ENCODE measurements around the gene RHOT2.

The RHOT2 gene

DNA sequence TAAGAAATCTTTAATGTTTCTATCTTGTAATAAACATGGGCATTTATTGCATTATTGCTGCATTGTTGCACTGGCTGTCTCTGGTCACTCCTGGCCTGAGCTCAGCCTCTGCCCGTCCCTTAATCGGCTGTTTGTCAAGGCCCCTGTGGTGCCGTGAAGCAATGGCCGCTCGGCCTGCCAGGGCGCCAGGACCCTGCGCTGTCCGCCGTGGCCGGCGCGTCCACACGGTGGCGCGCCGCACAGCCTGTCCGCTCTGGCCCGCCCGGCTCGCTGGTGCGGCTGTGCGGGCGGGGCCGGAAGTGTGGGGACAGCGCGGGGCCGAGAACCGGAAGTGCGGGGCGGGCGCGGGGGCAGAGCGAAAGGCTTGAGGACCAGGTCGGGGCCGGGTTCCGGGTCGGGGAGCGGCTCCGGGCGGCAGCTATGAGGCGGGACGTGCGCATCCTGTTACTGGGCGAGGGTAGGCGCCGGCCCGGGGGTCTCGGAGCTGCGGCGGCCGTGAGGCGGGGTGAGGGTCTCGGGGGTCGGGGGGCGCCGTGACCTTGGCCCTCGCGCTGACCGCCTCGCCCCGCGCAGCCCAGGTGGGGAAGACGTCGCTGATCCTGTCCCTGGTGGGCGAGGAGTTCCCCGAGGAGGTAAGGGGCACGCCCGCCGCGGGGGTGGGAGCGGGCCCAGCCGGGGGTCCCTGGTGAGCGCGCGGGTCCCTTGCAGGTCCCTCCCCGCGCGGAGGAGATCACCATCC lies at the start of gene RHOT2:
TSS of gene RHOT2 (plus strand) at position 353 of the 739 bp plus-strand sequence. CDS start at position 421, 68 bp downstream.
- DNase-seq (ENCODE audit: low spot score) = peak; percentile 92

DNA sequence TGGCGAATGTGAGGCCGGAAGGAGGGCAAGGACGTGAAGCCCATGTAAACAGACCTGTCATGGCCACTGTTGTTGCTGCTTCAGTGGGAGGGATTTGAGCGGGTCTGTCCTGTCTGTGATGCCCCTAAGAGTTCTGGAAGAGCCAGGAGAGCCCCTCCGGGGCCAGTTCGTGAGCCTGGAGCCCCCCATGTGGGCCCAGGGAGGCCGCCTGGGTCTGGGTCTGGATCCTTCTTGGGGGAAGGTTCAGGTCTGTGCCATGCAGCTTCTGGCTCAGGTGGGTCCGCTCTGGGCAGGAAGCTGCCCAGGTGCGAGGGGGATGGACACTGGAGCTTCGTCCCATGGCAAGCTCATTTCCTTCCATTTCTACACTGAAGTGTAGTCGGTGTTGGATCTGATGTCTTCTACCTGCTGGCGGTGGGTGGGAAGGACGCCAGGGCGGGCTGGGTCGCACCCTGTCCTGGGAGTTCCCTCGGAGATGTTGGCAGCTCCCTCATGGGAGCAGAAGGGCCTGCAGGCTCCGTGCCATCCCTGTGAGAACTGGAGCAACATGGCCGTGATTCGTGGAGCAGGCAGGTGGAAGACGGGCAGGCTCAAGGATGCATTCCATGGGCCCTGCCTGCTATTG lies 48.3 kb upstream of the RHOT2 start:
- no peak for DNase-seq (ENCODE audit: low spot score)

DNA sequence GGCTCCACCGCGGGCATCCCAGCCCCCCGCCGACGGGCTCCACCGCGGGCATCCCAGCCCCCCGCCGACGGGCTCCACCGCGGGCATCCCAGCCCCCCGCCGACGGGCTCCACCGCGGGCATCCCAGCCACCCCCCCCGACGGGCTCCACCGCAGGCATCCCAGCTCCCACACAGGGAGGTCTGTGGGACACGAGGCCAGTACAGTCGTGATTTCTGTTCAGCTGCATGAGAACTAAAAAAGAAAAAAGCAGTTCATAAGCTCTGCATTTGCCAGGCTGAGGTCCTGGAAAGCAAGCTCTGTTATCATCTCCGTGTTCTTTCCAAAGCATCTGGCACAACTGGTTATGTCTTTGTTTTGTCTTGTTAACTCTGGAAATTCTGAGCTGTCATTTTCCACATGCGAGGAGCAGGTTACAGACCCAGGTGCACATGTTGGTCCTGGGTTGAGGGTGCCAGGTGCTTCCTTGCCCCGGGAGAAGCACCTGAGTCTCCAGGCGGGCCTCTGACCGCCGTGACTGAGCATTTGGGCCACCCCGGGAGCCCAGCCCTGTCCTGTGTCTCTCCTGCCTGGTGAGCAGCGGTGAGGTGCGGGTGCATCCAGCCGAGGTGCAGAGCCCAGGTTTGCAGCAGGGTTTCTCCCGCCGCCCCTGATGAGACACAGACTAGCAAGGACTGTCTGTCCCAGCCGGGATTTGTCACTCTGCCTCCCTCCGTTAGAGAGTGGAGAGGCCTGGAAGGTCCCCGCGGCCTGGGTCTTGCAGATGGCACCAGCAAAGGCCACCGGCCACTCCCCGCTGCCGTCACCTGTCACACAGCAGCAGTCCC lies 47.0 kb upstream of the RHOT2 start:
- DNase-seq (ENCODE audit: low spot score) = no peak

DNA sequence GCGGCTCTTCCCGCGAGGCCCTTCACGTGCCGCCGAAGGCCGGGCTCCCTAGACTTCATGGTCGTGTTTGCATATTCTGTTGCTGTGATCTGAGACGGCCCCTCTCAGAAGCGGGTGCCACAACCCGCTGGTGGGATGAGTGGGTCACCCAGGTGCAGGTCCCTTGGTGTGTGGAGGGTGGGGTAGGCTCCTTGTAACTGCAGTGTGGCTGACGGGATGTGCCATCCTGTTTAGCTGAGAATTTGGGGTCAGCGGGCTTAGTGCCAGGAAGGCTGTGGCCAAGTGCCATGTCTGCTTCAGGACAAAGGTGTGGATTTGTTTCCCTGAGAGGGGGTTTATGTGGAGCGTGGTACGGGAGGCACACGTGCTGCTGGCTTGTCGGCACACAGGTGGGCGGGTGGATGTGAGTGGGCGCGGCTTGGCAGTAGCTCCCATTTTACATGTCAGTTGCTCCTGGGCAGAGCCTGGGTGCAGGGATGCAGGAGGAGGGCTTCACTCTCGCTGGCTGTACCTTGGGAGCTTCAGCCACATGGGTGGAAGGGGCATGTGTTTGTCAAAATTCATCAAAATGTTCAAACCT lies 46.3 kb upstream of the RHOT2 start:
- no peak for DNase-seq (ENCODE audit: low spot score)

DNA sequence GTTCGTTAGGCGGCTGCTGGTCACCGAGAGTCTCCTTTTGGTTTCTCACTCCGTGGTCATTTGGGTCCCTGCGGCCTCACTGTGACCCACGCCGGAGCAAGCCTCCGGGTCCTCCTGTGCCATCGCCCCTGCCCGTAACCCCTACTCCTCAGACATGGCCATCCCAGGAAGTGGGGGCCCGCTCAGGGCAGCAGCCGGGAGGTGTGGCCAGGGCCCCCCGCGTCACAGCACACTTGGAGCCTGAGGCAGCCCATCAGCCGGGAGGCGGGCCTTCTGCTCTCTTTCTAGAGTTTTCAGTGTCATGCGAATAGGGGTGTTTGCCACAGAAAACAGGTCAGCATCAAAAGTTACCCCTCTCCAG lies 45.0 kb upstream of the RHOT2 start:
- DNase-seq (ENCODE audit: low spot score) = no peak

DNA sequence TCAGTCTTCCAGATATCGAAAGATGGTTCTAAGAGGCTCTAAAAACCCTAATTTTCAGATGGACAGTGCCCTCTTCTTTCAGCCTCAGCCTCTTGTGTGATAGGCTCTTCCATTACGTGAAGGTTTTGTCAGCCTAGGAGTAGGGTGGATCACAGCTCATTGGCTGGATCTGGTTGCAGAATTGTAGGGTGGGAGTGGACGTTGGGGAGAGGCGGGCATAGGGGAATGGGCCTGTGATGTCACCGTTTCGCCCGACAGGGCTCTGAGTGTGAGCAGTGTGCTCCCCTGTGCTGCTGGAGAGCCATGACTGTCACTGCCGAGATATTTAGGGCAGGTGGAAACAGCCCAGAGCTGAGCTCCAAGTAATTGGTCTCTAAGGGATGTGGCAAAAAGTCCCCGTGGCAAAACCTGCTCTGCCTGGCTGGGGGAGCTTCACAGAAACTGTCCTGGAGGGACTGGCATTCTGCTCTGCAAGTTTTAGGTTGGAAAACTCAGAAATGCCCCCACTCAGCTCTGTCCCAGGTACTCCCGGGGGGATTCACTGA lies 43.3 kb upstream of the RHOT2 start:
- no peak for DNase-seq (ENCODE audit: low spot score)

DNA sequence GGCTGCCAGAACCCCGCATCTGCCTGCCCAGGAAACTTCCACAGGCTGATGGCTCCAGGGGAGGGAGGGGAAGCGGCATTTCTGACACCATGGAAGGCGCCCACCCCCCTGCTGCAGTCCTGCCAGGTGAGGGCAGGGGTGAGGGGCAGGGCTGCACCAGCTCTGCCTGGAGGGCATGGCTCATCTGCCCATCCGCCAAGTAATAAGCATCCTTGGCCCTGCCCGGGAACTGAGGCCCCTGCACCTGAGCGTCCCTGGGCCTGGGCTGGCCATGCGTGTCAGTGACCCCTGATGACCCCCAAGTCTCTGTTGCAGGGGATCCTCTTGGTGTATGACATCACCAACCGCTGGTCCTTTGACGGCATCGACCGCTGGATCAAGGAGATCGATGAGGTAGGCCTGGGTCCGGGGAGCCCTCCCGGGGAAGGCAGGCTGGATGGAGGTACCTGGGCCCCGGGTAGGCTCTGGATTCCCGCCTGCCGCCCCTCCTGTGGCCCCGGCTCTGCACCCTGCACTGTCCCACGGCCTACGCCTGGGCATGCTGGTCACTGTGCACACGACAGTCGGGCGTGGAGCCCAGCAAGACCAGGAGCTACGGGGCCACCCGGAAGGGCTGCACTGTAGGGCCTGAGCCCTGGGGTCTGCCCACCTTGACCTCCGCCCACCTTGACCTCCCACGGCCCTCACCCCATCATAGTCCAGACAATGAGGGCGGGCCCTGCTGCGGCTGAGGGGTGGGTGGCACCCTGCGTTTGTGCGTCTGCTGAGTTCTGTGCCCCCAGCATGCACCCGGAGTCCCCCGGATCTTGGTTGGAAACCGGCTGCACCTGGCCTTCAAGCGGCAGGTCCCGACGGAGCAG lies 42.6 kb upstream of the RHOT2 start:
- DNase-seq (ENCODE audit: low spot score) = no peak

DNA sequence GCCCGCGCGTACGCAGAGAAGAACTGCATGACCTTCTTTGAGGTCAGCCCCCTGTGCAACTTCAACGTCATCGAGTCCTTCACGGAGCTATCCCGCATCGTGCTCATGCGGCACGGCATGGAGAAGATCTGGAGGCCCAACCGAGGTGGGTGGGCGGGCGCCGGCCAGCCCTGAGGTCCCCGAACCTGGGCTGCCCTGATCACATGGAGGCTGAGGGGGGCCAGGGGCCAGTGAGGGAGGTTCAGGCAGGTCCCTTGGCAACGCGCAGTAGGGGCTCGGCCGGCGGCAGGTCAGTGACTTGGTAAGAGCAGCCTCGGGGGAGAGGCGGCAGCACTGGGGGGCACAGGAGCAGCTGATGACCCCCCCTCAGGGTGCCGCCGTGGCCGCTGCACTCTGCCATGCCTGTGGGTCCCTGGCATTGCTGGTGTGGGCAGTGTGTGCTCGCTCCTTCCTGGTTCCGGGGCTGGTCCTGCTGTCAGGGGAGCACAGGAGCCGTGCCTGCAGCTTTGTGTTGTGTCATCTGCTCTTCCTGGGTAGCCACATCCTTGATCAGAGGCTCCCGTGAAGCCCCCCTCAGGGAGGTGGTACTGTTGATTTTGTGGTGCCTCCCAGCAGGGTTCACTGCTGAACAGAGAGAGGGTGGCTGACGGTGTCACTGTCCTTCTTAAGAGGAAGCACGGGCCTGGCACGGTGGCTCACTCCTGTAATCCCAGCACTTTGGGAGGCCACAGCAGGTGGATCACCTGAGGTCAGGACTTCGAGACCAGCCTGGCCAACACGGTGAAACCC lies 41.8 kb upstream of the RHOT2 start:
- no peak for DNase-seq (ENCODE audit: low spot score)

DNA sequence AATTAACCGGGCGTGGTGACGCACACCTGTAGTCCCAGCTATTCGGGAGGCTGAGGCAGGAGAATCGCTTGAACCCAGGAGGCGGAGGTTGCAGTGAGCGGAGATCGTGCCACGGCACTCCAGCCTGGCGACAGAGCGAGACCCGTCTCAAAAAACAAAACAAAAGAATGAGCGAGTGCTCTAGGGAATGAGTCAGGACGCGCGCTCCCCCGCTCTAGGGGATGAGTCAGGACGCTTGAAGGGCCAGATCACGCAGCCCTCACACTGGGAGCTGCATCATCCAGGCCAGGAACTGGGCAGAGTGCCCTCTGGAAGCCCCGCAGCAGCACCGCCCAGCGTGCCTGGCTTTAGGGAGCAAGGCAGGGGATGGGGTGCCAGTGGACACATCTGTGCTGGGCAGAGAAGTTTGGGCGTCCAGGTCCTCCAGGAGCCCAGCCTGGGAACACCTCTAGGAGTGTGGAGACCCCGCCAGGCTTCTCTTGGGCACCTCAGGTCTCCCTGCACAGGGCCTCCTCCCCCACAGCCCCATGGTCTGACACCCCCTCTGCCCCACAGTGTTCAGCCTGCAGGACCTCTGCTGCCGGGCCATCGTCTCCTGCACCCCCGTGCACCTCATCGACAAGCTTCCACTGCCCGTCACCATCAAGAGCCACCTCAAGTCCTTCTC lies 41.0 kb upstream of the RHOT2 start:
- no peak for DNase-seq (ENCODE audit: low spot score)

DNA sequence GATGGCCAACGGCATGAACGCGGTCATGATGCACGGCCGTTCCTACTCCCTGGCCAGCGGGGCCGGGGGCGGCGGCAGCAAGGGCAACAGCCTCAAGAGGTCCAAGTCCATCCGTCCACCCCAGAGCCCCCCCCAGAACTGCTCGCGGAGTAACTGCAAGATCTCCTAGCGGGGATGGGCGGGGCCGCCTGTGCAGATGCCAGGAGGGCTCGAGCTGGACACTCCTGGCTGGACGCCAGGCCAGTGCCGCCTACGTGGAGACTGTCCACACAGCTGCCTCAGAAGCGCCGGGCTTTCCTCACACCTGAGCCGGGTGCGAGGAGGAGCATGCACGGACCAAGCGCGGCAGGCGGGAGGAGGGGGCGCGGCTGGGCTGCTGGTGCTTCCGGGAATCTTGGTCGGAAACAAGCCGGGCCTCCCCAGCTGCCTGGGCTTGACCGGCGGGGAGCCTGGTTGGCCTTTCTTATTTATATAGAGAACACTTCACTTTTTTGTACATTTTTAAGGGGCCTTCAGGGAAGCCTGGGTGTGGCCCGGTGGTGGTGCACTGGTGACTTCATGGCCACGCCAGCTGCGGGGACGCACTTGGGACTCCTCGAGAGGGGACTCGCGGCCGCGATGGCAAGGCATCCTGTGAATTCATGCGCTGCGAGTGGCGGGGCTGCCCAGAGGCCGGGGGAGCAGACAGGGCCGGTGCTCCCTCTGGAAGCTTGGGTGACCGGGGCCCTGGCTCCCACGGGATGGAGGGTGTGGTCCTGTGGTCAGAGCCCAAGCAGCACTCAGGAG lies 40.3 kb upstream of the RHOT2 start:
- DNase-seq (ENCODE audit: low spot score) = no peak

DNA sequence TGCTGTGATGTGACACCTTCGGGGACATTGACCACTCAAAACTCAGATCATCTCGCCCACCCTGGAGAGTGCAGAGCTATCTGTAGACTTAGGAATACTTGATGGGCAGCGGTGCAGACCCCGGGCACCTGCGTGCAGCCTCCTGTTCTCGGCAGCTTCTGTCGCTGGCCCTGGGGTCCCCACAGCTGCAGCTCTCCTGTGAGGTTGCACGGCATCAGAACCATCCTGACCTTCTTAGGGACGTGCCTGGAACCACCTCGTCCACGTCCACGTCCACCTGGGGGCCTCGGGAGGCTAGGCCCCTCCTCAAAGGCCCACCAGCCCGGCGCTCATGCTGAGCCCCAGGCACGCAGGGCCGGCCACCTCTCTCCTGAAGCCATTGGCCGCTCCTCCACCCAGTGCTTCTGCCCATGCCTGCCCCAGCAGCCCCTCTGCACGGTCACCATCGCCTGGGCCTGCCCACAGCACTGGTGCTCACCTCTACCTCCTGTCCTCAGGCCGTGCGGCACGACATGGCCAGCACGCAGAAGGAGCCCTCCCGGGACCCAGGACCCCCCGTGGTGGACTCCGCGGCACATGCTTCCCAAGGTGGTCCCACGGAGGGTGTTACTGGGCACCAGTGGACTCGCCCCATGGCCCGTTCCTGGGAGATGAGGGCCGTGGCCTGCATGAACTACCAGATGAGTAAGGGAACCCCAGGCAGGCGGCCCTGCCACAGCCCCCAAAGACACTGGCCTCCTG lies 39.4 kb upstream of the RHOT2 start:
- no peak for DNase-seq (ENCODE audit: low spot score)

DNA sequence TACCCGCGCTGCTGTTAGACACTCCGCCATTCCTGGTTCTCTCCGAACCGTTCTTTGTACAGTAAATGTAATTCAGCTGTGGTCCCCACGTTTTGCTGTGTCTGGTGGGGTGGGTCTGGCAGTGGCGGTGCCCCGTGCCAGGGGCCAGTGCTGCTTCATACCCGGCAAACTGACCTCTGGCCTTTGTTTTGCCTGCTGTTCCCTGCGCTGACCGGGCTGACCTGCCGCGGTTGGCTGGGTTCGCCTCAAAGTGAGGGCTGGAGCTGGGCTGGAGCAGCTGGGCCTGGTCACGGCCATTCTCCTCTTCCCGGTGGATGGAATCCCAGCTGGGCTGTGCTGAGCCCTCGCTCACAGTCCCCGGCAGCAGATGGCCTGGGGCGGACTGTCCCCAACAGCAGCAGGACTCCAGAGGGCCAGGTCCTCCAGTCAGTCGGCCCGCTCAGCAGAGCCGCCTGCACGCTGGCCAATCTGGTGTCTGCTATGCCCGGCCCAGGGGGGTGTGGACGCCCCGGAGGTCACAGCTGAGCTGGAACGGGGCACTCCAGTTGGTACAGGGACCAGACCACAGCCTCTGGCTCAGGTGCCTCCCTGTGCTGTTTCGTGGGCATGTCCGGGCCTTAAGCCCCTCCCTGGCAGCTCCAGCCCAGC lies 38.6 kb upstream of the RHOT2 start:
- no peak for DNase-seq (ENCODE audit: low spot score)

DNA sequence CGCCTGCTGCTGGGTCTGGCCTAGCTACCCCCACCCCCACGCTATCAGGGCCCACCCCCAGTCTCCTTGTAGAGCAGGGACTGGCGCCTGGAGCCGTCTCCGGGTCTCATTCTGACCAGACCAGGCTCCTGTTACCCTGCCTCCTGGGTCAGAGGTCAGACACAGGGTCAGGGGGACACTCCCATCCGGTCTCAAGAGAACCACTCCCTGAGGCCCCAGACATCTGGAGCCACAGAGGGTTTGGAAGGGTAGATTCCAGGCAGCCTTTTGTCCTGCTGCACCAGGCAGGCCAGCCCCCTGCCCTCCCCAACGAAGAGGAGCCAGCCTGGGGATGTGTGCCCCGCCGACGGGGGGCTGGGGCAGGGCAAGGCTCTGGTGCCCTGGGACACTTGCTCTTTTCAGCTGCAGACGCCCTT lies 38.1 kb upstream of the RHOT2 start:
- no peak for DNase-seq (ENCODE audit: low spot score)

DNA sequence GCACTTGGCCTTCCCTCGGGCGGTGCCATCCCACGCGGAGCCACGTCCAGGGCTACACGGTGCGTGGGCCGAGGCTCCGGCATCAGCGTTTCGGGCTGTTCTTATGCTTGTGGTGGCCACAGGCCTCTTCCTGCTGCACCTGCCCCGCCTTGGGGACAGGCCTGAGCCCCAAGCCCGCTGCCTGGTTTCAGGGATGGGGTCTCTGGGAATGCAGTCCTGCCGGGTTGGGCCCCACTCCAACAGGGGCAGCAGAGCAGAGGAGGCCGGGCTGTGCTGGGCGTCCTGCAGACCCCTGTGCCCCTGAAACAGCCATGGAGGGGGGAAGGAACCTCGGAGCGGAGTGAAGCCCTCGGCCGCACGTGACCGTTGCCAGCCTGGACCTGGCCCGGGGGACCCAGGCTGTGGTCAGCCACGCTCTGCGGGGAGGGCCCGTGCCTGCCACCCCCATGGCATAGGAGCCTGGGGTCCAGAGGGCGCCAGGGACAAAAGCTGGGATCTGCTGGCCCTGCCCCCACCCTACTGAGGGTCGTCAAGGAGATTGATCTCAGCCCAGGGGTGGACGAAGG lies 37.6 kb upstream of the RHOT2 start:
- DNase-seq (ENCODE audit: low spot score) = no peak

DNA sequence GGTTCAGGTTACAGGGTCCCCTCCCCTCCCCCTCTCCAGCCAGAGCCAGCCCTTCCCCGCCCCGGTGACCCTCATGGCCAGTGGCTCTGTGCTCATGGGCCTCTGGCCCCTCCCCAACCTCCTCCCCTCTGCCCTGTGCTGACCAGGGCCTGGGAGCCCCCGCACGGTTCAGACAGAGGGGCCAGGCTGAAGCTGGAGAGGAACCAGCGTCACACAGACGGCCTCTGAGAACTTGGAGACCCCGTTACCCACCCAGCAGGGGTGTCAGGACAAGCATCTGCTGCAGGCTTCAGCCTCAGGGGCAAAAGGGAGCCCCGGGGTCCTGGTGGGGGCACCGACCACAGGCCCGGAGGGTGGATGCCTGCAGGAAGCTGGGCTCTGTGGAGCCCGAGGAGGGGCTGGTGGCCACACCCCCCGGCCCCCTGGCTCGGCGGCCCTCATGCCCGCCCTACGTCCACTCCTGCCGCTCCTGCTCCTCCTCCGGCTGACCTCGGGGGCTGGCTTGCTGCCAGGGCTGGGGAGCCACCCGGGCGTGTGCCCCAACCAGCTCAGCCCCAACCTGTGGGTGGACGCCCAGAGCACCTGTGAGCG lies 37.0 kb upstream of the RHOT2 start, which contains the start of gene WFIKKN1:
TSS of gene WFIKKN1 (plus strand) at position 171 of the 591 bp plus-strand sequence. CDS start at position 440, 269 bp downstream.
- DNase-seq (ENCODE audit: low spot score) = no peak

DNA sequence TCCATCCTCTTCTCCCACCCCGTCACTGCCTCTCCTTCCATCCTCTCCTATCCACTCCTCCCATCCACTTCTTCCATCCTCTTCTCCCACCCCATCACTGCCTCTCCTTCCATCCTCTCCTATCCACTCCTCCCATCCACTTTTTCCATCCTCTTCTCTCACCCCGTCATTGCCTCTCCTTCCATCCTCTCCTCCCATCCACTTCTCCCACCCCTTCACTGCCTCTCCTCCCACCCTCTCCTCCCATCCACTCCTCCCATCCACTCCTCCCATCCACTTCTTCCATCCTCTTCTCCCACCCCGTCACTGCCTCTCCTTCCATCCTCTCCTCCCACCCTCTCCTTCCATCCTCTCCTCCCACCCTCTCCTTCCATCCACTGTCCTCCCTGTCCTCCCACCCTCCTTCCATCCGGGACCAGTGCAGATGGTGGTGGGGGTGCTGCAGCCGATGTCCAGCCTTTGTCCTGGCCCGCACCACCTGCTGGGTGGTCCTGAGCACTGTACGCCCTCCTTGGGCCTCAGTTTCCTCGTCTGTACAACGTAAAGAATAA lies 36.0 kb upstream of the RHOT2 start:
- DNase-seq (ENCODE audit: low spot score) = no peak

Data from CD4-positive, alpha-beta T cell treated with Interleukin-6 at 100 ng/mL for 8 hours (primary cell).